HG03135 (cell line): ENCODE measurements around the gene GBA3.

ENCODE experiments used
- ATAC-seq: cut with Tn5 transposase; IDR thresholded peaks from one replicate; pipeline ENCODE4 v1.9.1; 2021; ENCODE audit warnings: mild to moderate bottlenecking, moderate library complexity; ENCODE audit not compliant: unreplicated experiment

The GBA3 gene

DNA sequence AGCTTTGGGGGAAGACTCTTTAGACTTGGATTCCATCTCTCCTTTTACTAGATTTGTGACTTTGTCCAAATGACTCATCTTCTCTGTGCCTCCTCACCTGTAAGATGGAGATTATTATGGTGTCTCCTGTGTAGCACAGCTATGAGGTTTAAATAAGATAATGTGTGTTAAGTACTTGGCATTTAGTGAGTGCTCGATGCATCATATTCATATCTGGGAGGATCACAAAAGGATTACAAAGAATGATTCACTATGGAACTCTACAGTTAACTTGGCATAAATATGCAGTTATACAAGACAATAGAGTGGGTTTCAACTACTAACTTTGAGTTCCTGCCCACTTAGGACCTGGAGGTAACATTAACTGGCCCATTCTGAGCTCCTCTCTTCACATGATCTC is 2.3 kb downstream of the GBA3 start:
- ATAC-seq: no peak

DNA sequence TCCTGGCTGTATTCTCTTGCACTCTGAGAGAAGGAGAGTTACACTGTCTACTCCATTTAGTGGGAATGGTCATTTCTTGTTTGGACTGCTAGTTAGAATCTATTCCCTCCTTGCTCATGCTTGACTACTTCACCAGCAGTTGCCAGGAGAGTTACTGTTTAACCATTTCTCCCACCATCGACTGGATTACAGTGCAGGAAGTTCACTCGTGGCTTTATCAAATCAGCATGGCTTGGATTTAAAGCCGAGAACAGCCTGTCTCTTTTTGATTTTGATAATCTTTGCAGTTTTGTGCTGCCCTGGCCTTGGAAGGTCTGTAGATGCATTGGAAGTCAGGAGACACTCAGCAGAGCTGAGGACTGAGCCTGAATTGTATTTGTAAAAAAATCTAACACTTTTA is 3.2 kb downstream of the GBA3 start:
- ATAC-seq: no peak

DNA sequence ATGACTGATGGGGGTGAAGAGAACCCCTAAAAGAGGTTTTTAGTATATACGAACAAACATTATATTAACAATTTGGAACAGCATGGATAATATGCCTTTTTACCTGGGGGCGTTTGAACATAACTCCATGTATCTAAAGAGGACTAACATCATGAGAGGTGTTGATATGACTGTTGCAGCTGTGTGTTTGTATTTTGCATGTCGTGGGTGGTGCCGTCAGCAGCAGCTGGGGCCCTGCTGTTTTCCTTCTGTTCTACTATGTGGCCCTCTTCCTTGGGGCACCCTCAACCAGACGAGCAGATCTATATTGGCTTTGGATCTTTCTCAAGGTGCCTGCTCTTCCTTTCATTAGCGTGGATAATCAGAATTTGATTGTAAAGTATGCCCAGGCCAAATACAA is 11.2 kb downstream of the GBA3 start:
- no peak for ATAC-seq

DNA sequence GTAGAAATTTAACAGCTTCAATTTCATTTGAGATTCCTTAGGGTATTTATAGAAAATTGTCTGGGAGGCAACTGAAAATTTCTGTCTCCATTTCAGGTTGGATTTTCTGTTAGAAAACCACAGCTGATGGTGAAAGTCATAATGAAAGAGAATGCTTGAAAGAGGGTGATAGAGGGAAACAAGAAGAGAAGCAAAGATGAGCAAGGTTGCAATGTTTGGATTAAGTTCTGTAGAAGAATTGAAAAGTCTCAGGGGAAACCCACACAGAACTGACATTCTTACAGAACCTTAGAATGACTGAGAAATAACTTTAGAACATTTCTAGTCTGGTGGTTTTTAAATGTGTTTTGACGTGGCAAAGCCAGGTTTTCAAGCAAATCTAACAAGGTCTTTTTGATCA is 14.7 kb downstream of the GBA3 start:
- ATAC-seq: no peak

DNA sequence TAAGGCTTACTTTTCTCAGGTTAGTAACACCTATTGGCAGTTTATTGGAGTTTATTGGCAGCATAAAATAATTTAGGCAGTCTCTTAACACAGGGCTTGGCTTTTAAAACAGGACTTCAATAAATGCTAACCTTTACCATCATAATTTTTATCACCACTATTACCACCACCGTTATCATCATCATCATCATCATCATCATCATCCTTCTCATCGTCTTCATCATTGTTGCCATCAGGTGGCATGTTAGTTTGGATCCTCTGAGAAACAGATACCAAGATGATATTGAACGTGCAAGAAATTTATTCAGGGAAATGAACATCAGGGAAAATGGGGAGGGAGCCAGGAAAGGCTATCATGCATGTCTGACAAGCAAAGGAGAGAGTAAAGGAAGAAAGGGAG is 16.2 kb downstream of the GBA3 start:
- ATAC-seq: no peak

DNA sequence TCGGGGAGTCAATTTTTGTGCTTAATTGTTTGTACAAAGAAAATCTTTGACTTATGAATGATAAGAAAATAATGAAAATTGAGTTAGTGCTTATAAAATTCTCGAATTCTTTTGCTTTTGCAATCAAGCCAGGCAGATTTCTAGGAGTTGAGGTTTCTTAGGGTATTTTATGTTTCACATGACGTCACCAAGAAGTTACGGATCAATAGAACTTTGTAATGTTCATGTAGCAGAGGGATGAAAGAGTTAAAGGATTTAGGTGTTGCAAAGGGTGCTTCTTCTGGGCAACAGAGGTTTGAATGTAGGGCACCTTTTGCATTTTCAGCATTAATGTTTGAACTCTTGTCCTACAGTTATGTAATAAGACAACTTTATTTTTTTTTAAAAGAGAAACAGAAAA is 19.4 kb downstream of the GBA3 start:
- no peak for ATAC-seq

DNA sequence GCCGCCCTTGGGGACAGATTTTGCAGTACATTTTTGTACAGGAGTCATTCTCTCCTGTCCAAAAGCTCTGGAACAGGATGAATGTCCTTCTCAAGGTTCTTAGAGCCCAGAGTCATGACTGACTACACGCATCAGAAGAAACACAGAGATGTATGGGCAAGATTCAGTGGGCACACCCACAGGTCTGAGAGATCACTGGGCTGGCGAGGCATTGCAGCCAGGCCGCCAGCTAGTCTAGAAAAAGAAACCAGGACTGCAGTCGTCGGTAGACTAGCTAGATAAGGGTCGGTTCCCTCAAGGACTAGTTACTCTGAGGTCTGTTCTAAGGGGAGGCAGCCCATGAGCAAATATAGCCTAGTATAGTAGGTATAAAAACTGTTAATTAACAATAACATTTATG is 19.8 kb downstream of the GBA3 start:
- ATAC-seq: no peak

DNA sequence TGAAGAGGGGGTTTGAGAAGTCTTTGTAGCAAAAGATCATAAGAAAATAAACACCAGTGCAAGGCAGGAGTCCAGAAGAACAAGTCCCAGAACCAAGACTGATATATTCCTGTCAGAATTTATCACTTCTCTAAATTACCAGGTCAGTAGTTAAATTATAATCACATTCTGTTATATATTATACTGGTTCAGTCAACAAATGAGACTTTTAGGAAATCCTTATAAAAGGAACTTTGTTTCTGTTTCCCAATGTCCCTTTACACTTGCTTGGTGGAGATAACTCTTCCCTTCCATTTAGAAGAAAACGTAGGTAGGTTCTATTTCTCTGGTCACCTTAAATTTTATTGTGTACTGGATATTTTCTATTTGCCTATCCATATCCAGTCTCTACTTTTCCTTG is 21.1 kb downstream of the GBA3 start:
- ATAC-seq: no peak

DNA sequence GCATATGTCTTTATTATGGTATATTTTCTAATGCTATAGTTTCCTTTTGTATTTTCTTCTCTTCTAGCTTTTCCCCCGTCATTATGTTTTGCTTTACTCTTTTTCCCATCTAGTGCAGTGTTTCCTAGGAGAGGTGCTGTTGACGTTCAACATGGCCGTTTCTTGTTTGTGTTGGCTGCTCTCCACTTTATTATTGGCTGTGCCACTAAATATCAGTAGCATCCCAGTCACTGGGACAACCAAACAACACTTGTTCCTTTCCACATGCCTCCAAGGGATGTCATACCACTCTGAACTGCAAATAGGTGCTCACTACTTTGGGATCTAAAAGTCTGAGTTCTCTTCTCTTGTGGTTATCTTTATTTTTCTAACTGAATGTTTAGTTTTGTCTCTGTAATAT is 26.5 kb downstream of the GBA3 start:
- ATAC-seq: no peak

DNA sequence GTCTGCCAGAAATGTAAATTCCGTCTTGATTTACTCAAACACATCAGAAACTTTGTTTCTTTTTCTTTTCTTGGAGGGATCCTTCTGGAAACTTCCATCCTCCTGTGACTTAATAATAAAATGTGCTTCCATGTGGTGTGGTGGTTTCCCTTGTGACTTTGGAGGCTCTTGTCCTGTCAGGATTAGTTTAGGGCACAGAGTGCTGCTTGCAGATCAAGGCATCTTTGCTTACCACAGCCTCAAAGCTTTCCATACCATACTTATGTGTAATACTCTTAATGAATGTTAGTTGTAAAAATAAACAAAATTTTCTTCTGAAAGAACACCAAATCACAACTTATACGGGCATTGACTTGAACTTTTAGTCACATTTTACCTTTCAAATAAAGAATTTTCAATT is 27.4 kb downstream of the GBA3 start:
- ATAC-seq: no peak

DNA sequence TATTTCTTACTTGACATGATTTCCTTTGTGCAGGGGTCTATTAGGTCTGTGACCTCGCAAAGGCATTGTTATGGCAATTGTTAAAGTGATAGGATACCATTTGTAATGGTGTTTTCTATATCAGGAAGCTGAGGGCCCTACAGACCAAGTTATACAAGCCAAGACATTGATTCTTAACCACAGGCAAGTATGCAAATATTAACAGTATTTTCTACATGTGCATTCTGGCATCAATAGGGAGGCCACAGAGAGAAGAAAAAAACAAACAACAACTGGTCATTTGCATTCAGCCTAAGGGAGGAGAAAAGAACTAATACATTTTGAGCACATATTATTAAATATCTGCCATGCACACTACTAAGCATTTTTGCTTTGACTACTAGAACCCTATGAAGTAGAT is 28.5 kb downstream of the GBA3 start:
- no peak for ATAC-seq

DNA sequence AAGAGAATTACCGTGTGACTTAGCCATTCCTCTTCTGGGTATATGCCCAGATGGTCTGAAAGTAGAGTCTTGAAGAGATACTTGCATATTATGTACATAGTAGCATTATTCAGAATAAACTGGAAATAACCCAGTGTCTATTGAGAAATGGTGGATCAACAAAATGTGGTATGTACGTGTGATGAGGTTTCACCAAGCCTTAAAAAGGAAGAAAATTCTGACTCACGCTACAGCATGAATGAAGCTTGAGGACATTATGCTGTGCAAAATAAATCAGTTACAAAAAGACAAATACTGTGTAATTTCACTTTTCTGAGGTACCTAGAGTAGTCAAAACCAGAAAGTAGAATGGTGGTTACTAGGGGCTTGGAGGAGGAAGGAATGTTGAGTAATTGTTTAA is 37.3 kb downstream of the GBA3 start:
- no peak for ATAC-seq

DNA sequence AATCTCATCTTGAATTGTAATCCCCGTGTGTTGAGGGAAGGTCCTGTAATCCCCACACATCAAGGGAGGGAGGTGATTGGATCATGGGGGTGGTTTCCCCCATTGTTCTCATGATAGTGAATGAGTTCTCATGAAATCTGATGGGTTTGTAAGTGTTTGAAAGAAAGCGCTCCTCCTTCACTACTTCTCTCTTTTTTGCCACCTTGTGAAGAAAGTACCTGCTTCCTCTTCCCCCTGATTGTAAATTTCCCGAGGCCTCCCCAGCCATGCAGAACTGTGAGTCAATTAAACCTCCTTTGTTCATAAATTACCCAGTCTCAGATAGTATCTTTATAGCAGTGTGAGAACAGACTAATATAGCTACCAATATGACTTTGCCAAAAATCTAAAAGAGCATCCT is 41.1 kb downstream of the GBA3 start:
- no peak for ATAC-seq

DNA sequence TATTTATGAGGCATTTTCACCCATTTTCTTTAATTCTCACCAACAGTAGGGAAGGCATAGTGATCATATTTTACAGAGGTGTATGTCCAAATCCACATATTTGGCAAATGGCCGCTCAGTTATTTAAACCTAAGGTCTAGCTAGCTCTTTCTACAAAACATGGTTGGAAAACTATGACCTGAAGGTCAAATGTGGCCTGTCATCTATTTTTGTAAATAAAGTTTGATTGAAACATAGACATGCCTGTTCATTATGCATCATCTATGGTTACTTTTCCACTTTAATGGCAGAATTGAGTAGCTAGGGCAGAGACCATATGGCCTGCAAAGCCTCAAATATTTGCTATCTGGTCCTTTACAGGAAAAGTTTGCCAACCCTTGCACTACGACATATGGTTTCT is 44.2 kb downstream of the GBA3 start:
- no peak for ATAC-seq

DNA sequence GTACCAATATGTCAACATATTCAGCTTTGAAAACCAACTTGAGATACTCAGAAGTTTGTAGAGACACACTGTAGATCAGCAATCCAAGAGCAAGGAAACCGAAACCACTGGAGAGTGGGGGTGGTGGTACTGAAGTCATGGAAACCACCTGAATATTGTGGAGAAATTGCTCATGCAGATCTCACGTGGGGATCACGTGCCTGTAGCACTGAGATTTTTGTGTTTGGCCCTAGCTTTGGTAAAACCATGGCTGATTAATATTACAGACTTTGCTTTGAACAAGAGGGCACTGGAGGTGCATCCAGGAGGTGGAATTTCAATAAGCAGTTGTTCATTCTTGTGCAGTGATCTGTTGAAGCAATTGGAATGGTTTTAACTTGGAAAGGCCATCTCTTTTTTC is 47.2 kb downstream of the GBA3 start:
- no peak for ATAC-seq

DNA sequence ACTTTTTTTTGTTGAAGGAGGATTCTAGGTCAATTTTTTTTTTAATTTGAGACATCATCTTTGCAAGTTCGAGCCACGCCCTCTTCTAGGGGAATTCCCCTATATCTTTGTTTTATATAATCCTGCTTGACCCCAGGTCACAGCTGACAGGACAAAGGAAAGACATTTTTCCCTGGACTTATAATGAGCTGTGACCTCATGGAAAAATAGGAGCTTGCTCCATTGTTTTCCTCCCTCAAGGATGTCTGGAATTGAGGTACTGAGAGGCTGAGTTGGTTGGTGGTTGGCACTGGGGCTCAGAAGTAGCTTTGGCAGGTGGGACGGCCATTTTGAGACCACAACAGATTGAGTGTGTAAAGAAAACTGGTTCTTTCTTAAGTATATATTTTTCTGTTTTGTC is 49.0 kb downstream of the GBA3 start:
- no peak for ATAC-seq

DNA sequence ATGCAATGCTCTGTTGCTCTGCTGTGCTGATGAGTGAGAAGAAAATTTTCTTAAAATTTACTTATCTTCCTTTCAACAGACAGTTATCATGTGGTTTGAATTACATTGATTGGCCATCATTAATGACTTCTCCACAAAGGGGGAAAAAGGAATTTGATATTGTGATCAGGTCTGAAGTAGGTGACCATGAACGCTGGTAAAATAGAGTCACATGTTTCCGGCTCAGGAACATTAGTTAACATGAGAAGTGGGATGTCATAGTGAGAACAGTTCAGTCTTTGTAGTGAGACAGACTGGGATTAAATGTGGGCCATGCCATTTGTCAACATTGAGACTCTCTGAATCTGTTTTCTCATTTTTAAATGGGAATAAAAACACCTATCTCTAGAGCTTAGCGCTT is 50.6 kb downstream of the GBA3 start:
- no peak for ATAC-seq

DNA sequence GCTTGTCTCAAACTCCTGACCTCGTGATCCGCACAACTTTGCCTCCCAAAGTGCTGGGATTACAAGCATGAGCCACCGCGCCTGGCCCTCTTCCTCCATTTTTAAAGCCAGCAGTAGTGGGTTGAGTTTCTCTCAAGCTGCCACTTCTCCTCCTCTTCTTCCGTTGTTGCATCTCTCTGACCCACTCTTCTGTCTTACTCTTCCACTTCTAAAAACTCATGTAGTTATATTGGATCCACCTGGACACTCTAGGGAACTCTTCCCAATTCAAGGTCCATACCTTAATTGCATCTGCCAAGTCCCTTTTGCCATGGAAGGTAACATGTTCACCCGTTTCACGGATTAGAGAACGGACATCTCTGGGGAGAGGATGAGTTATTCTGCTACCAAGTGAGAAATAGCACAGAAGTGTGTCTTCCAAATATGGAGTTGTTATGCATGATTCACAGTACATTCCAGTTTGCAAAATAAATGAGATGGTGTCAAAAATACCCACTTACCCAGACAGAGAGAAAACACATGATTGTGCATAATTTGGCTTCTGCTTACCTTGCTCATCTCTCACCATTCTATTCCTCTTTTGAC is 51.8 kb downstream of the GBA3 start:
- no peak for ATAC-seq

DNA sequence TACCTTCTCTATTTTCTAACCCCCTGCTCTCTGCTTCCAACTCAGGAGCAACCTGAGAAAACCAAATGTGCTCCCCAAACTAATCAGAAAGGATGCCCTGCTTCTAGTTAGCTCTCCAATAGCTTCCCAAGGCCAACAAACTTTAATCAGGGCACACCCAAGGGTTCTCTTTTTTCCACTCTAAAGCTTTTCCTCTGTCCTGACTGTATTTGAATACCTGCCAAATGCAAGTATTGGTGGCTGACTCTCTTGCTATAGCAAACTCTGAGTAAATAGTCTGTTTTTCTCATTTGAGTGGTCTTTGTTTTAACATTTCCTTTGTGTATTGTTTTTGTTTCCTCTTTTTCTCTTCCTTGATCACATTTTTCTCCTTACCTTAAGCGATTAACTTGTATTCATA is 52.5 kb downstream of the GBA3 start:
- ATAC-seq: no peak

DNA sequence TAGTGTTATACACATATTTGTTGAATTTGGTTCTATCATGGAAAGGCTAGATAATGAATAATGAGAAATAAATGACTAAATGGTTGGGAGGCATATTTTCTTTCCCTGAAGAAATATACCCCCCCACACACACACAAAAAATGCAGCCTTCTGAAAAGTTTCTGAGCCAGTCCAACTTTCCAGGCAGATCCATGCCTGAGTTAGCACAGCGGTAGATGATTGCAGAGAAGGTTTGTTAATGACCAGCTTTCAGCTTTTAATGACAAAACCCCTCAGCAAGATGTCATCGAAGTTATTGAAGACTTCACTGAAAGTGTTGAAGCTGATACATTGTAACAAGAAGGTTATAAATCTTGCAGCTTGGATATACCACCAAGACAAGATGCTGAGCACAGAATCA is 61.4 kb downstream of the GBA3 start:
- ATAC-seq: no peak

DNA sequence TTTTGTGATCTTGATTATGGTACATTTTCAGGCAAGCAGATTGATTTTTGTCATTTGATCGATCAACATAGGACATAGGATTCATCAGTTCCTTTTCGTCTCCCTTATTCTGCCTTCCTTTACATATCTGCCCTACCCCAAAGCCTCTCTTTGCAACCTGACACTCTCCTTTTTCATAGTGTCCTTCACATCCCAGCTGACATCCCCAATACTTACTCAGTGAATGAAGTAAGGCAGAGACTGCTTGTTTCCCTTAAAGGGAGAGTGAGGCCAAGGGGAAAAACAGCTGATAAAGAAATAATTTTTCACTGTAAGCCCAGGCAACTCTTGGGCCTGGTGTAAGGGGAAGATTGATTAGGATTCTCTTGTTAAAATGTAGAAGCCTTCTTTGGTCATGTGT is 69.8 kb downstream of the GBA3 start:
- ATAC-seq: no peak

DNA sequence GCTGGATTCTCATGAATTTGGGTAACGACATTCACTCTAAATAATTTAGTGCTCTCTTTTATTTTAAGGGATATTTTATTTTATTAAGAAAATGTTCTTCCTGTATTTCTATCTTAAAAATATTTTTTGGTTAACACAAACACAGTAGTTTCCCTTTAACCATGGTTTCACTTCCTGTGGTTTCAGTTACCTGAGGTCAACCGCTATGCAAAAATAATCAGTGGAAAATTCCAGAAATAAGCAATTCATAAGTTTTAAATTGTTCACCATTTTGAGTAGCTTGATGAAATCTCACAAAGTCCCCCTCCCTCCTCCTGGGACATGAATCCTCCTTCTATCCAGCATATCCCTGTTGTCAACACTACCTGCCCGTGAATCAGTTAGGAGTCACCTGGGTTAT is 71.4 kb downstream of the GBA3 start:
- no peak for ATAC-seq

DNA sequence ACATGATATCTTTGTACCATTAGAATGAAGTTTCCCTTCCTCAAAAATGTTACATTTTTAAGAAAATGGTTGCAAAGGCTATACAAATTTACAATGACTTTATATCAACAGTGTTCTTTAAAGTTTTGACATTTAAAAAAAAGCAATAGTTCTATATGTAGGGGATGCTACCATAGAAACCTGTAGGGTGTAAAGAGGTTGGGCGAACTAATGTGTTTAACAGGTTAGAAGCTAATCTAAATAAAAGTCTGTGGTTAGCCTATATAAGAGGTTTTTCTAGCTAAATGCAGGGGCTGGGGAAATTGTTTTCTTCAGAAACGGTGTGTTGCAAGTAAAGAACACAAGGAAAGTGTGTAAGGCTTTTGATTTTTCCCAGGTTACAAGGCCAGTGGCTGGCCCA is 73.3 kb downstream of the GBA3 start:
- ATAC-seq: no peak
